H1 (cell line): ENCODE data around the gene OPALIN. TPM values are rescaled to one million over a fixed set of nuclear protein-coding genes. Genes with fewer than 3 reads are reported as not detected.
A peak's percentile ranks its signal among the peaks of the same experiment; 100 is the strongest.

Experiments used
- CTCF ChIA-PET: fragments of 300-600 bp; sonication (Branson Sonifier 250); formaldehyde crosslinking; loops from one replicate; lab custom pipeline; 2021; ENCODE audit not compliant: partially characterized antibody; lab: Charles Lee
- POLR2A ChIA-PET: fragments of 300-600 bp; sonication (Branson Sonifier 250); formaldehyde crosslinking; loops from one replicate; lab custom pipeline; 2021; ENCODE audit warnings: inconsistent platforms; ENCODE audit not compliant: partially characterized antibody; lab: Charles Lee
- DNase-seq, 2 experiments: peaks; one replicate each; pipeline versions ENCODE4 v3.0.0 to v3.0.0-alpha.2; 2010 to 2022; ENCODE audit warnings: low spot score in 2 of 2, low read depth in 1 of 2, mixed read lengths in 1 of 2
- FAIRE-seq: peaks from 2 replicates; lab custom pipeline; 2011; peaks lifted over from hg19 to GRCh38; lab: Jason Lieb, UNC
- H2AFZ ChIP-seq: 2 replicates; pipeline ENCODE4 v1.8.1; 2012; ENCODE audit warnings: low read length, inconsistent platforms
- H2AK5ac ChIP-seq: 2 replicates; pipeline ENCODE4 v1.6.1; 2013; ENCODE audit warnings: low read depth, low read length
- H2BK120ac ChIP-seq: replicated peaks from 2 replicates; pipeline ENCODE3; 2013; ENCODE audit warnings: low read depth, low read length, inconsistent platforms
- H2BK12ac ChIP-seq: 2 replicates; pipeline ENCODE4 v1.6.1; 2013; ENCODE audit warnings: low read depth, low read length
- H2BK15ac ChIP-seq: 2 replicates; pipeline ENCODE4 v1.6.1; 2013; ENCODE audit warnings: low read length
- H2BK20ac ChIP-seq: 2 replicates; pipeline ENCODE4 v1.6.1; 2013; ENCODE audit warnings: low read length
- H2BK5ac ChIP-seq: 2 replicates; pipeline ENCODE4 v1.6.1; 2013; ENCODE audit warnings: low read depth, low read length
- H3K14ac ChIP-seq: 2 replicates; pipeline ENCODE4 v1.6.1; 2013; ENCODE audit warnings: inconsistent platforms; ENCODE audit not compliant: insufficient read length
- H3K18ac ChIP-seq: 2 replicates; pipeline ENCODE4 v1.6.1; 2013; ENCODE audit warnings: low read length; ENCODE audit errors: extremely low read depth
- H3K23ac ChIP-seq: 2 replicates; pipeline ENCODE4 v1.6.1; 2013; ENCODE audit warnings: inconsistent platforms; ENCODE audit not compliant: insufficient read length
- H3K23me2 ChIP-seq: 2 replicates; pipeline ENCODE4 v1.6.1; 2013; ENCODE audit warnings: low read depth, low read length
- H3K27ac ChIP-seq: 2 replicates; pipeline ENCODE4 v1.6.1; 2011; ENCODE audit warnings: low read depth, low read length, inconsistent platforms
- H3K27me3 ChIP-seq, 4 experiments: replicated peaks in 1 of 4; 1 replicate in 1 of 4; 2 replicates in 3 of 4; pipeline versions ENCODE4 v1.6.1 to v1.8.1; 2011 to 2013; ENCODE audit warnings: low read length in 3 of 4, mild to moderate bottlenecking in 3 of 4, inconsistent platforms in 2 of 4, mixed read lengths in 2 of 4, moderate library complexity in 1 of 4; ENCODE audit not compliant: control insufficient read depth in 3 of 4, insufficient read depth in 3 of 4; ENCODE audit errors: extremely low read depth in 1 of 4
- H3K36me3 ChIP-seq, 4 experiments: 2 replicates each; pipeline versions ENCODE4 v1.6.1 to v1.8.1; 2011 to 2013; ENCODE audit warnings: mild to moderate bottlenecking in 4 of 4, low read length in 3 of 4, moderate library complexity in 2 of 4, control low read depth in 1 of 4, inconsistent platforms in 1 of 4; ENCODE audit not compliant: insufficient read depth in 4 of 4, control insufficient read depth in 2 of 4
- H3K4ac ChIP-seq: replicated peaks from 2 replicates; pipeline ENCODE3; 2013; ENCODE audit warnings: low read length, low read depth, mixed read lengths, inconsistent platforms; ENCODE audit not compliant: insufficient read length
- H3K4me1 ChIP-seq, 4 experiments: replicated peaks in 1 of 4; 1 replicate in 1 of 4; 2 replicates in 3 of 4; pipeline versions ENCODE4 v1.6.1 to v1.8.1; 2011 to 2013; ENCODE audit warnings: low read length in 3 of 4, inconsistent platforms in 2 of 4, mixed read lengths in 1 of 4; ENCODE audit not compliant: insufficient read depth in 4 of 4, control insufficient read depth in 3 of 4
- H3K4me2 ChIP-seq, 2 experiments: 2 replicates each; pipeline versions ENCODE4 v1.6.1 to v1.8.1; 2011 to 2013; ENCODE audit warnings: low read depth in 2 of 2, low read length in 2 of 2, control low read depth in 1 of 2, inconsistent platforms in 1 of 2, mild to moderate bottlenecking in 1 of 2; ENCODE audit not compliant: insufficient read depth in 1 of 2
- H3K4me3 ChIP-seq, 4 experiments: fragments of 200-600, 300-600 bp in 1 of 4; sonication (generic), shearing (Covaris generic), sonication (Bioruptor Twin) in 1 of 4; 2 replicates each; pipeline versions ENCODE4 v1.5.1 to v1.8.1; 2011 to 2016; ENCODE audit warnings: low read length in 4 of 4, low read depth in 3 of 4, control low read depth in 2 of 4, inconsistent platforms in 2 of 4, mild to moderate bottlenecking in 2 of 4, mixed read lengths in 1 of 4, moderate library complexity in 1 of 4; ENCODE audit not compliant: insufficient read depth in 2 of 4; ENCODE audit errors: extremely low read depth in 1 of 4
- H3K56ac ChIP-seq: replicated peaks from 2 replicates; pipeline ENCODE3; 2013; ENCODE audit warnings: low read depth, mild to moderate bottlenecking, mixed read lengths, low read length, inconsistent platforms; ENCODE audit not compliant: insufficient read length
- H3K79me1 ChIP-seq: 2 replicates; pipeline ENCODE4 v1.6.1; 2013; ENCODE audit warnings: low read depth, low read length, control low read depth
- H3K79me2 ChIP-seq, 2 experiments: 2 replicates each; pipeline versions ENCODE4 v1.6.1 to v1.8.1; 2012 to 2013; ENCODE audit warnings: low read length in 2 of 2, mild to moderate bottlenecking in 2 of 2, inconsistent platforms in 1 of 2; ENCODE audit not compliant: insufficient read depth in 2 of 2, control insufficient read depth in 1 of 2
- H3K9ac ChIP-seq, 4 experiments: replicated peaks in 1 of 4; 1 replicate in 1 of 4; 2 replicates in 3 of 4; pipeline versions ENCODE4 v1.6.1 to v1.8.1; 2011 to 2013; ENCODE audit warnings: low read depth in 3 of 4, low read length in 3 of 4, control low read depth in 2 of 4, mild to moderate bottlenecking in 2 of 4, moderate library complexity in 2 of 4, inconsistent platforms in 1 of 4; ENCODE audit errors: extremely low read depth in 1 of 4
- H3K9me3 ChIP-seq, 2 experiments: 2 replicates each; pipeline versions ENCODE4 v1.6.1 to v1.8.1; 2012 to 2013; ENCODE audit warnings: mild to moderate bottlenecking in 2 of 2, moderate library complexity in 2 of 2, control low read depth in 1 of 2, inconsistent platforms in 1 of 2, low read depth in 1 of 2, low read length in 1 of 2, mixed read lengths in 1 of 2; ENCODE audit not compliant: insufficient read depth in 2 of 2
- H4K20me1 ChIP-seq, 2 experiments: replicated peaks in 1 of 2; 2 replicates each; pipeline versions ENCODE3 to v1.8.1; 2011 to 2013; ENCODE audit warnings: inconsistent platforms in 2 of 2, low read length in 2 of 2, mild to moderate bottlenecking in 1 of 2; ENCODE audit not compliant: insufficient read depth in 2 of 2, control insufficient read depth in 1 of 2
- H4K5ac ChIP-seq: 2 replicates; pipeline ENCODE4 v1.6.1; 2013; ENCODE audit warnings: low read length, low read depth, mixed read lengths, inconsistent platforms; ENCODE audit not compliant: insufficient read length
- H4K8ac ChIP-seq: 2 replicates; pipeline ENCODE4 v1.8.0; 2013; ENCODE audit warnings: mild to moderate bottlenecking, moderate library complexity, low read length, inconsistent platforms; ENCODE audit not compliant: insufficient read depth; ENCODE audit errors: extremely low read depth
- H4K91ac ChIP-seq: replicated peaks from 2 replicates; pipeline ENCODE3; 2013; ENCODE audit warnings: low read length, mixed read lengths, inconsistent platforms; ENCODE audit not compliant: insufficient read length
- ASH2L ChIP-seq: fragments of 200-600, 300-600 bp; sonication (generic); IDR thresholded peaks from one replicate; pipeline ENCODE4 v1.7.1; 2017; ENCODE audit warnings: low read length
- EGR1 ChIP-seq: IDR thresholded peaks from 2 replicates; pipeline ENCODE4 v1.6.1; 2011; ENCODE audit warnings: low read depth, low read length, borderline replicate concordance
- POLR2AphosphoS5 ChIP-seq: IDR thresholded peaks from 2 replicates; pipeline ENCODE4 v1.6.1; 2011; ENCODE audit warnings: low read depth, low read length
- POU5F1 ChIP-seq: IDR thresholded peaks from 2 replicates; pipeline ENCODE4 v1.6.1; 2011; ENCODE audit warnings: low read depth, mild to moderate bottlenecking, low read length, moderate library complexity
- SIX5 ChIP-seq: IDR thresholded peaks from 2 replicates; pipeline ENCODE4 v1.6.1; 2011; ENCODE audit warnings: mild to moderate bottlenecking, low read depth, low read length
- SUZ12 ChIP-seq: fragments of 200-600 bp; sonication (generic); IDR thresholded peaks from 2 replicates; pipeline ENCODE4 v1.6.1; 2012; ENCODE audit warnings: mild to moderate bottlenecking, inconsistent platforms, low read length, moderate library complexity, mixed read lengths
- WGBS, 2 experiments: shearing (Covaris generic) in 1 of 2; methylation state at CpG; one replicate each; pipeline versions ENCODE4 v1.1.6 to v1.1.7; 2013 to 2015; ENCODE audit warnings: low lambda C conversion rate in 2 of 2, mixed read lengths in 2 of 2, inconsistent platforms in 1 of 2, low coverage in 1 of 2, missing lambda C conversion rate in 1 of 2; ENCODE audit not compliant: insufficient replicate concordance in 2 of 2, insufficient coverage in 1 of 2, insufficient read length in 1 of 2; ENCODE audit errors: extremely low coverage in 1 of 2, missing lambda C conversion rate in 1 of 2; 5-methylcytosine and 5-hydroxymethylcytosine counted together
- polyA plus RNA-seq, 7 experiments: library from polyadenylated mRNA; depleted of rRNA in 3 of 7; stranded (reverse) in 5 of 7; unstranded in 2 of 7; fragments of >200 nt in 5 of 7; fragments of 200-250 nt in 2 of 7; gene quantifications; 1 replicate in 5 of 7; 2 replicates in 1 of 7; 4 replicates in 1 of 7; pipeline versions ENCODE4 v1.2.1 to v1.2.3, GENCODE V29; 2011 to 2013; ENCODE audit warnings: missing spikeins in 2 of 7, mixed read lengths in 2 of 7
- total RNA-seq: library from RNA; stranded (reverse); fragmentation: NEBNext Ultra II Directional; extraction: Animal tissue kit (Norgen Biotek cat#: 25700); gene quantifications from 2 replicates; pipeline ENCODE4 v1.2.1, GENCODE V29; 2021

Gene OPALIN
- total and polyA plus RNA-seq, 2 of the 8 experiments (the other 6 are each of a cell fraction or from before 2014, with no cell fraction given): 0.03 TPM; not detected in 1

- Histone ChIP-seq H2BK120ac (no peak overlapping the region), H3K4me2 (no peak overlapping the region), H3K9ac (no peak overlapping the region), H3K4me1 (no peaks in the 10 kb centered on the region), H3K9me3 (no peaks in the 10 kb centered on the region), H3K18ac (no peak overlapping the region), H3K4me3 (no peak overlapping the region), H2BK20ac (no peak overlapping the region), H3K27me3 (no peaks in the 10 kb centered on the region), H2BK12ac (no peak overlapping the region), H2BK5ac (no peak overlapping the region), H3K23ac (no peak overlapping the region), H4K5ac (no peak overlapping the region), H3K14ac (no peak overlapping the region), H3K23me2 (no peaks in the 10 kb centered on the region), H3K36me3 (no peaks in the 10 kb centered on the region), H3K79me2 (no peaks in the 10 kb centered on the region), H2AFZ (no peak overlapping the region), H2BK15ac (peak overlapping the region; percentile 31; the same call in 1 of the 2 replicates), H4K20me1 (no peaks in the 10 kb centered on the region), H3K56ac (no peak overlapping the region), H3K27ac (no peak overlapping the region), H3K79me1 (no peaks in the 10 kb centered on the region), H3K4ac (no peak overlapping the region), H4K91ac (no peak overlapping the region), H2AK5ac (no peak overlapping the region), H4K8ac (no peak overlapping the region)
- POLR2A ChIA-PET: interaction anchor here (0.9 kb wide), 1 partner anchor 223 kb away, joined by 3 read pairs; the partner anchor contains the start of gene ZNF518A
- WGBS, 2 experiments: 72% methylated on average over 4 of the region's 4 CpGs; no CpG with 5 or more reads in 1 of the 2 experiments
- CTCF ChIA-PET: interaction anchor here (0.7 to 2.2 kb wide), 7 partner anchors 10 to 123 kb away, joined by 3 to 8 read pairs (median 3); no protein-coding TSS in a partner anchor
- DNase-seq (no peak), FAIRE-seq (no peak)
- TF ChIP-seq POLR2AphosphoS5 (no peak), SUZ12 (no peak), SIX5 (no peak), ASH2L (no peak), EGR1 (no peak), POU5F1 (no peak)
These were observed 6.2 kb downstream of the OPALIN start for GRCh38 chr10:96352582-96352981.
